ENCODE results near the gene BNC2.

BNC2 gene

GRCh38 chr9:16767366-16767765 lies 103.1 kb downstream of the BNC2 start:
- DNase-seq (ENCODE audit: low read depth in 4 of 4, low spot score in 1 of 4) = no peak

DNA sequence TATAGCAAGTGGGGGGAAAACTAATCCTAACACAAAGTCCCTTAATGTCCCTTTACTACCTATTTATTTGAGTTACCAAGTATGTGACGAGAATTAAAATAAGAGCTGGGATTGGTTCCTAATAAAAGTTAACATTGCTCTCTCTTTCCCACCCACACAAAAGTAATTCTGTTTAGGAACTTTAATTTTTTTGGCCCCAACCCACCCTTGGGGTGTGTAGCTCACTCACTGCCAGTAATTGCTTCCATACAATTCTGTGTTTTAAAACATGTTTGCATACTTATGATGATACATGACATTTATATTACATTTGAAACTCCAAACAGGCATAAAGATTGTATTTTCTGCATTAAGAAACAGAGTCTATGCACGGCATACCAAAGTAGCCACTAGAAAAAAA lies 106.5 kb downstream of the BNC2 start:
- no peak for DNase-seq (ENCODE audit: low read depth in 4 of 4, low spot score in 1 of 4)

GRCh38 chr9:16755467-16756160 lies 114.9 kb downstream of the BNC2 start:
- no peak for DNase-seq (ENCODE audit: low read depth in 4 of 4, low spot score in 1 of 4)

DNA sequence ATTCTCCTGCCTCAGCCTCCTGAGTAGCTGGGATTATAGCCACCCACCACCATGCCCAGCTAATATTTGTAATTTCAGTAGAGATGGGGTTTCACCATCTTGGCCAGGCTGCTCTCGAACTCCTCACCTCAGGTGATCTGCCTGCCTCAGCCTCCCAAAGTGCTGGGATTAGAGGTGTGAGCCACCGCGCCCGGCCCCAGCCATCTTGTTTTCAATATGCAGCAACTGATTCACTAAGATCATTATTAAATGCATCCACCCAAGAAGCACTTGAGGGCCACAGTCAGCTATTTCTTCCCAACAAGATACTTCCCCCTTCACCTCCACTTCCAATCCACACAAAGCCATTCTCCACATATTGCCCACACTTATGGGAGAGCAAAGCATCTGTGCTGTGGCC lies 115.8 kb downstream of the BNC2 start:
- no peak for DNase-seq (ENCODE audit: low read depth in 4 of 4, low spot score in 1 of 4)

- DNase-seq (ENCODE audit: low read depth in 4 of 4, low spot score in 1 of 4) = no peak
Observed at GRCh38 chr9:16753256-16753655, 117.2 kb downstream of the BNC2 start.

DNA sequence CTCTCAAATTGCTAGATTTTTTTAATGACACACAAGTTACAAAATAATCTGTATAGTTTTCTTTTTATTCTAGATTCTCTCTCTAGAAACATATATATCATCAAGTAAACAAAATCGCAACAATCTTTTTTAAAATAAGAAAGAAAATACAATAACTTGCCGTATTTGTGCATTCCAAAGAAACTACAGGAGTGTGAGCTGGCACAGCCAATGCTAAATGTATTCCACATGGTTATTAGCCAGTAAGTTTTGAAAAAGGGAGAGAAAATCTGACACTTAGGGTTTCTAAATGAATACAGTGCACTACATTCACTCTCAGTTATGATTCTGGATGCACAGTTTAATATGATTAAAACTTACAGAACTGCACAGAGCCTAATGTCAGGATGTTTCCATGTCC lies 117.9 kb downstream of the BNC2 start:
- DNase-seq (ENCODE audit: low read depth in 4 of 4, low spot score in 1 of 4) = no peak

DNA sequence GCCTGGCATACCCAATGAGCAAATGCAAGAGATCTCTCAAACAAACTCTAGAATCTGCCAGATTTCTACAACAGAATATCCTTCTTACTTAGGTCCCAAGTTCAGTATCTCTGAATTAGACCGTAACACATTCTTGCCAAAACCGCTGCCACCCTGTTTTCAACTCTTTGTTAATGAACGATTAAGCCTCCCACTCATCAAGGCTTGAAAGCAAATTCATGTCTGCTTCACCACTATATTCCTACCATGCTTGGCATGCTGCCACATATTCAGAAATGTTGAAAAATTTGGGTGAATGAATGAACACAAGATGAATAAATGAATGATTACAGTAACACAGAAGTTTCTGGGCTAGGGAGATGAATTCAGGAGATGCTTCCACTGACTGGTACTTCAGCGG lies 119.9 kb downstream of the BNC2 start:
- DNase-seq (ENCODE audit: low read depth in 4 of 4, low spot score in 1 of 4) = no peak

DNA sequence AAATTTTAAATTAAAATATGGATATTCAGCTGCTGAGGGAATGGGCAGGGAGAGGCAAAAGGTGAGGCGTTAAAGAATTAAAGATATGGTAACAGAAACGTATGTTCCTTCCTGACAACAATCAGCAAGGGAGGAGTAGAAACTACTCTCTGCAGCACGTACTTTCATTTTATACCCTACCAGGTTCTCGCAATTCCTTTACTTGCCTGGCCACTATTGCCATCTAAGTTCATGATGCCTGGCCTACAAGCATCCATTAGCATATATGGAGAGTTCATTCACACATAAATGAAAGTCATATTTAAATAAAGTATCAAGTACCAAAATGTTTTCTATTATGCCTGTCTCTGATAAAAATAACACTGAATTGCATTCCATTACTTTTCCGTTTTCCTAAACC lies 125.1 kb downstream of the BNC2 start:
- no peak for DNase-seq (ENCODE audit: low read depth in 4 of 4, low spot score in 1 of 4)

- DNase-seq (ENCODE audit: low read depth in 4 of 4, low spot score in 1 of 4) = no peak
Observed at GRCh38 chr9:16744394-16744793, 126.1 kb downstream of the BNC2 start.

- DNase-seq (ENCODE audit: low read depth in 4 of 4, low spot score in 1 of 4) = no peak
Observed at GRCh38 chr9:16743375-16743774, 127.1 kb downstream of the BNC2 start.

- DNase-seq (ENCODE audit: low read depth in 4 of 4, low spot score in 1 of 4) = no peak
Observed at GRCh38 chr9:16735001-16735400, 135.5 kb downstream of the BNC2 start.

- no peak for DNase-seq (ENCODE audit: low read depth in 4 of 4, low spot score in 1 of 4)
Observed at GRCh38 chr9:16732546-16732945, 137.9 kb downstream of the BNC2 start.

DNA sequence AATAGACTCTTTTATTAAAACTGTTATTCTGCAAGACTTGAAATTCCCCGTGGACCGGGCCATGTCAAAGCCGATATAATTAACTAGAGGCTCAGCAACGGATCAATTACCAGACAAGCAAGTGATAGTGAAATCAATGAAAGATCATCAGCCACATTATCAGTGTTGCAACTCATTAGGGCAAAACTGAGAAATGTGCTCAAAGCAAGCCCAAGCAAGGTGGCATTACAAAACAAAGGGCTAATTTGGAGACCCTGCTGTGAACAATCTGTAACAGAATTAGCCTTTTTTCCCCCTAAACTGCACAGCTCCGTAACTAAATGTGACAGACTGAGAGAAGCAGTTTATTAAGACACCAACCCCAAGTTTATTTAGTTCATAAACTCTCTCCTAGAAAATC lies 140.3 kb downstream of the BNC2 start:
- DNase-seq (ENCODE audit: low read depth in 4 of 4, low spot score in 1 of 4) = no peak

DNA sequence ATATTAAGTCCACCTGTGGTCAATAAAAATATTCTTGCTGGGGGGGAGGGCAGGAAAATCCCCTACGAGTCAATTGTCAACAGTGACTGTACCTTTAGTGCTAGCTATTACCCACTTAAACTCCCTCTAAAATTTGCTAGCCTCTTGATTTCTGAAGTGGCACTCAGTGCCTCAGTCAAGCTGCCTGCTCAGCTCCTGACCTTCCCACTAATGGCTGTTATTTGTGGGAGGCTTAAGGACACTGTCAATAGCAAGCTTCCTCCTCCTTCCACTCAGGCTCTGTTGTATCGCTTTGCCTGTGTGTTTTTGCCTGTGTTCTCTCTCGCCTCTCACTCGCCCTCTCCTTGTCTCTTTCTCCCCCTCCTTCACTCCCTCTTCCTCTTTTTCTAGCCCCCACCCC lies 140.8 kb downstream of the BNC2 start:
- no peak for DNase-seq (ENCODE audit: low read depth in 4 of 4, low spot score in 1 of 4)

DNA sequence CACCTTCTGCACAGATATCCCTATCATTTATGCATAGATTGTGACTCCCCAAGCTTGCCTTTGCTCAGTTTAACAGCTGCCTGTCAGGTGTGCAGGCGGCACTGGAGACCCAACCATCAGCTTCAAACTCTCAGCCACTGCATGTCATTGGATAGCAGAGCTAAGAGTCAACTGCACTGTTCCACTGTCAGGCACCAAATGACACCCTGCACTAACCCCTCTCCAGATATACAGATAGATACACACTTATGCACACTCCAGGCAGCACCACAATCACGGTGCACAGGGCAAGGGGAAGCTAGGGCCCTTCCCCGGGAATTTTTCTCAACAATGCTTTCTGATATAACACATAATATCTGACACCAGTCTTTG lies 142.3 kb downstream of the BNC2 start:
- DNase-seq (ENCODE audit: low read depth in 4 of 4, low spot score in 1 of 4) = no peak

DNA sequence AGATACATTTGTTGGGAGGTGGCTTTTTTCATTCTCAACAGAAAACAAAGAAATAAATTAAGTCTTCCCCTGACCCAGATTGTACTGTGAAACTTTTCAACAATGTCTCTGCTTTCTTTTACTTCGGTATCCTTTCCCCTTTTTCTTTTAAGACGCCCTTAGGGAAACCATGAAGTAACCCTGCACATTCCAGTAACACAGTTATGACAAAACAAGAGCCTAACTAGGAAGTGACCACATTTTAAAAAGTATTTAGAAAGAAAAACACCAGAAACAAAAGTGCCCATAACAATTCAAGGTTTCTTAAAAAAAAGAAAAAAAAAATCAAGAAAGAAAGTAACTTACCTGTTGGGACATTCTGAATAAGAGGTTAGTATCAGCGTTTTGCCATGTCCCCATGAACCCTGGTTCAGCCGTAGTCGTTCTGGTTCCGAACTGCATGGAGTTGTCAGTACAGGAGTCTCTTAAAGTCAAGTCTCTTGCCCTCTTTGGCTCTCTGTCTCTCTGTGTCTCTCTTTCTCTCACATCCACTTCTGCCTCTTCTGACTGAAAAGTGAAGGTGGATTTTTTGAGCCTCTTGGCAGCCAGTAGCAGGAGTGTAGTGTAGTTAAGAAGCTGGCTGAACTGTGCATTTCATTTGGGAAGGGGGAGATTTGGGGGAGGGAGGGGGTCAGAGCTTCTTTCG lies 142.9 kb downstream of the BNC2 start:
- no peak for DNase-seq (ENCODE audit: low read depth in 4 of 4, low spot score in 1 of 4)

- no peak for DNase-seq (ENCODE audit: low read depth in 4 of 4, low spot score in 1 of 4)
Observed at GRCh38 chr9:16726718-16727451, 143.6 kb downstream of the BNC2 start.

GRCh38 chr9:16726029-16726428 lies 144.4 kb downstream of the BNC2 start:
- DNase-seq (ENCODE audit: low read depth in 4 of 4, low spot score in 1 of 4) = no peak

- DNase-seq (ENCODE audit: low read depth in 4 of 4, low spot score in 1 of 4) = no peak
Observed at GRCh38 chr9:16725066-16725465, 145.4 kb downstream of the BNC2 start.

GRCh38 chr9:16721972-16722371 lies 148.5 kb downstream of the BNC2 start:
- DNase-seq (ENCODE audit: low read depth in 4 of 4, low spot score in 1 of 4) = no peak

GRCh38 chr9:16720386-16720785 lies 150.1 kb downstream of the BNC2 start:
- DNase-seq (ENCODE audit: low read depth in 4 of 4, low spot score in 1 of 4) = no peak

- DNase-seq (ENCODE audit: low read depth in 4 of 4, low spot score in 1 of 4) = no peak
Observed at GRCh38 chr9:16719921-16720320, 150.5 kb downstream of the BNC2 start.
